Neural cell (in vitro differentiated cells): ENCODE results near the gene CCN5.
"Not testable (repeated sequence)": the region's sequence is repeated elsewhere in the genome, so short reads cannot be mapped to it uniquely, and the experiment has no call there.

Experiments used
- CTCF ChIP-seq: fragments of 450-650 bp; IDR thresholded peaks from 2 replicates; pipeline ENCODE4 v1.5.1; 2014; ENCODE audit warnings: antibody characterized with exemption, mild to moderate bottlenecking, moderate library complexity; ENCODE audit not compliant: poor library complexity, severe bottlenecking
- EZH2 ChIP-seq: fragments of 200-600, 300-800 bp; shearing (Covaris generic), sonication (generic); IDR thresholded peaks from 2 replicates; pipeline ENCODE4 v1.6.1; 2014; ENCODE audit warnings: antibody characterized with exemption, low read length, borderline replicate concordance, mild to moderate bottlenecking; ENCODE audit not compliant: insufficient read depth, poor library complexity, severe bottlenecking
- MXI1 ChIP-seq: fragments of 450-650 bp; conservative IDR thresholded peaks from 2 replicates; pipeline ENCODE4 v1.6.1; 2014; ENCODE audit warnings: antibody characterized with exemption, mild to moderate bottlenecking; ENCODE audit not compliant: poor library complexity, severe bottlenecking
- POLR2AphosphoS5 ChIP-seq: IDR thresholded peaks from 2 replicates; pipeline ENCODE4 v1.6.1; 2012
- RAD21 ChIP-seq: fragments of 450-650 bp; conservative IDR thresholded peaks from 2 replicates; pipeline ENCODE4 v1.6.1; 2014; ENCODE audit warnings: antibody characterized with exemption, mild to moderate bottlenecking, moderate library complexity
- REST ChIP-seq: IDR thresholded peaks from 2 replicates; pipeline ENCODE4 v1.6.1; 2012; ENCODE audit warnings: borderline replicate concordance
- SMC3 ChIP-seq: fragments of 450-650 bp; conservative IDR thresholded peaks from 2 replicates; pipeline ENCODE4 v1.6.1; 2014; ENCODE audit warnings: antibody characterized with exemption, mild to moderate bottlenecking, moderate library complexity; ENCODE audit not compliant: poor library complexity
- TAF1 ChIP-seq: IDR thresholded peaks from 2 replicates; pipeline ENCODE4 v1.6.1; 2012; ENCODE audit warnings: low read depth

GRCh38 chr20:44697041-44697440 is 18.1 kb upstream of the CCN5 start:
- TF ChIP-seq TAF1, CTCF, REST, MXI1, EZH2, POLR2AphosphoS5, RAD21, SMC3: not testable (repeated sequence)
